ENCODE data around the gene SMYD5.

The SMYD5 gene

GRCh38 chr2:73237168-73237567, 23.1 kb downstream of the SMYD5 start:
- DNase-seq (ENCODE audit: insufficient read length, low spot score), result no peak
- no peak for FAIRE-seq
- TF ChIP-seq POLR2A (IDR thresholded peaks at IDR 0.05; ENCODE audit: low read depth, low read length), result no peak
- no peak for TF ChIP-seq SPI1 (IDR thresholded peaks at IDR 0.05; ENCODE audit: low read depth, low read length)
- no peak for TF ChIP-seq PAX5 (IDR thresholded peaks at IDR 0.05; ENCODE audit: insufficient read depth, low read length, severe bottlenecking)
- no peak for TF ChIP-seq TAF1 (IDR thresholded peaks at IDR 0.05; ENCODE audit: low read depth, low read length)

GRCh38 chr2:73238149-73238548, 24.1 kb downstream of the SMYD5 start:
- TF ChIP-seq POU2F2 (IDR thresholded peaks at IDR 0.05; ENCODE audit: low read depth, low read length) (no peak), POLR2AphosphoS5 (IDR thresholded peaks at IDR 0.05; ENCODE audit: low read depth, low read length) (no peak), TAF1 (IDR thresholded peaks at IDR 0.05; ENCODE audit: low read depth, low read length) (no peak), SPI1 (IDR thresholded peaks at IDR 0.05; ENCODE audit: low read depth, low read length) (no peak), PAX5 (IDR thresholded peaks at IDR 0.05; ENCODE audit: insufficient read depth, low read length, severe bottlenecking) (no peak), POLR2A (IDR thresholded peaks at IDR 0.05; ENCODE audit: low read depth, low read length) (no peak)
- no peak for DNase-seq (ENCODE audit: insufficient read length, low spot score)

DNA sequence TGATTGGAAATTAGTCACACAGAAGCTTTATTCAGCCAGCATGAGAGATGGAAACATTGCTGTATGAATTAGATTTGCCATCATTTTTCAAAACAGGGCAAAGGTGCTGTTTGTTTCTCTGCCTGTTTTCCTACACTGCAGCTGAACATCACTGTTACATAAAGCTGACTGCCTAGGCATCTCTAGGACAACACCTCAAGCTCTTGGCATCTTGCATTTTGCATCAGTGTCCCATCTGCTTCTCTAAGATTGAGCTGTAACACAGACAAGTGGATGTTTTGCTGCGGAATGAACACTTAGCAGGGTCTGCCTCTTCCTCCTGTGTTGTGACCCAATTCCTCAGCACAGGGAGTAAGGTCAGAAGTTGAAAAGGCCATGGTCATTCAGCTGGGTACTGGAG, 24.9 kb downstream of the SMYD5 start:
- TF ChIP-seq POLR2A (IDR thresholded peaks at IDR 0.05; ENCODE audit: low read depth, low read length) (no peak), POLR2AphosphoS5 (IDR thresholded peaks at IDR 0.05; ENCODE audit: low read depth, low read length) (no peak), TAF1 (IDR thresholded peaks at IDR 0.05; ENCODE audit: low read depth, low read length) (no peak), POU2F2 (IDR thresholded peaks at IDR 0.05; ENCODE audit: low read depth, low read length) (no peak), SPI1 (IDR thresholded peaks at IDR 0.05; ENCODE audit: low read depth, low read length) (no peak), PAX5 (IDR thresholded peaks at IDR 0.05; ENCODE audit: insufficient read depth, low read length, severe bottlenecking) (no peak)
- FAIRE-seq (no peak), DNase-seq (ENCODE audit: insufficient read length, low spot score) (no peak)

More at GRCh38 chr2:73238149-73238548, 24.1 kb downstream of the SMYD5 start:
- no peak for FAIRE-seq

- TF ChIP-seq POLR2A (IDR thresholded peaks at IDR 0.05; ENCODE audit: low read depth, low read length), result no peak
- TF ChIP-seq POU2F2 (IDR thresholded peaks at IDR 0.05; ENCODE audit: low read depth, low read length), result no peak
- no peak for TF ChIP-seq POLR2AphosphoS5 (IDR thresholded peaks at IDR 0.05; ENCODE audit: low read depth, low read length)
- TF ChIP-seq TAF1 (IDR thresholded peaks at IDR 0.05; ENCODE audit: low read depth, low read length), result no peak
- TF ChIP-seq PAX5 (IDR thresholded peaks at IDR 0.05; ENCODE audit: insufficient read depth, low read length, severe bottlenecking), result no peak
- no peak for TF ChIP-seq SPI1 (IDR thresholded peaks at IDR 0.05; ENCODE audit: low read depth, low read length)
- FAIRE-seq (no peak), DNase-seq (ENCODE audit: insufficient read length, low spot score) (no peak)
Measured at GRCh38 chr2:73239776-73240175, 25.7 kb downstream of the SMYD5 start.

DNA sequence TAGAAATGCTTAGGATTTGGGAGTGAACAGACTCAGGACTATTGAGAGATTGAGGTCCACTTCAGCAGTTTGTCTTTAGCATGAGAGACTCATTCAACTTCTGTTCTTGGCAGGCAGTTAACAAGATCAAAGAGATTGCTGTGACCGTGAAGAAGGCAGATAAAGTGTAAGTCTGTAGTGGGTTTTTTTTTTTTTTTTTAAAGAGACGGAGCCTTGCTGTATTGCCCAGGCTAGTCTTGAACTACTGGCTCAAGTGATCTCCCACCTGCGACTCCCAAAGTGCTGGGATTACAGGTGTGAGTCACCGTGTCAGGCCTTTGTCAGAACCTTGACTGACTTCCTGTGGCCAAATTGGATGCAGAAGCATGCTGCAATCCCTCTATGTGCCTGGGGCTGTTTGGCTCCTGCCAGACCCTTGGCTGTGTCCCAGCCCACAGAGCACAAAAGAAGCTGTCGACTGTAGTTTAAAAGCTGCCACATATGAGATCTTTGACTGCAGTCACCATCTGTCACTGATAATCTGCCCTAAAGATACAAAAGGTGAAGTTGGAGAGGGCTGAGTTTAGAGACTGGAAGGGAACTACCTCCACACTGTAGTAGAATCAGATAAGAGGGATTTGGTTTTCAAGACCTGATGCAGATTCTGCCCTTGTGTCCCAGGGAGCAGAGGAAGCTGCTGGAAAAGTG, 30.0 kb downstream of the SMYD5 start:
- TF ChIP-seq POU2F2 (IDR thresholded peaks at IDR 0.05; ENCODE audit: low read depth, low read length) (no peak), POLR2AphosphoS5 (IDR thresholded peaks at IDR 0.05; ENCODE audit: low read depth, low read length) (no peak), TAF1 (IDR thresholded peaks at IDR 0.05; ENCODE audit: low read depth, low read length) (no peak), PAX5 (IDR thresholded peaks at IDR 0.05; ENCODE audit: insufficient read depth, low read length, severe bottlenecking) (no peak), SPI1 (IDR thresholded peaks at IDR 0.05; ENCODE audit: low read depth, low read length) (no peak)
- FAIRE-seq (no peak), DNase-seq (ENCODE audit: insufficient read length, low spot score) (no peak)

DNA sequence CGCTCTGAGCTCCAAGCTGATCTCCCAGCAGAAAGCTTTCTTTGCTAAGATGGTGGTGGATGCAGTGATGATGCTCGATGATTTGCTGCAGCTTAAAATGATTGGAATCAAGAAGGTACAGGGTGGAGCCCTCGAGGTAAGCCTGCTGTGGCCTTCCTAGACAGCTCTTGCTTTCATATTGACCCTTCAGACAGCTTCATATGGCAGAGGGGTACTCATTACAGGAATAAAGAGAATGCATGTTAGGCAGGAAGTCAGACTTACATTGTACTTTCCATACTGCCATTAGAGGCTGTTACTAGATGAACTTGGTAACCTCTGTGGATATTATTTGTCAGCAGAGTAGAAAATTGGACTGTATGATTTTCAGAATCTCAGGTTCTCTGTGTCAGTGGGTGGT, 30.5 kb downstream of the SMYD5 start:
- DNase-seq (ENCODE audit: insufficient read length, low spot score) (no peak), FAIRE-seq (no peak)
- no peak for TF ChIP-seq POLR2A (IDR thresholded peaks at IDR 0.05; ENCODE audit: low read depth, low read length)

- no peak for DNase-seq (ENCODE audit: insufficient read length, low spot score)
- TF ChIP-seq POLR2AphosphoS5 (IDR thresholded peaks at IDR 0.05; ENCODE audit: low read depth, low read length) (no peak), PAX5 (IDR thresholded peaks at IDR 0.05; ENCODE audit: insufficient read depth, low read length, severe bottlenecking) (no peak), POLR2A (IDR thresholded peaks at IDR 0.05; ENCODE audit: low read depth, low read length) (no peak), POU2F2 (IDR thresholded peaks at IDR 0.05; ENCODE audit: low read depth, low read length) (no peak), TAF1 (IDR thresholded peaks at IDR 0.05; ENCODE audit: low read depth, low read length) (no peak), SPI1 (IDR thresholded peaks at IDR 0.05; ENCODE audit: low read depth, low read length) (no peak)
- FAIRE-seq, result no peak
Measured at GRCh38 chr2:73246850-73247249, 32.8 kb downstream of the SMYD5 start.

GRCh38 chr2:73249636-73250035, 35.6 kb downstream of the SMYD5 start:
- DNase-seq (ENCODE audit: insufficient read length, low spot score), result no peak
- TF ChIP-seq POU2F2 (IDR thresholded peaks at IDR 0.05; ENCODE audit: low read depth, low read length) (no peak), TAF1 (IDR thresholded peaks at IDR 0.05; ENCODE audit: low read depth, low read length) (no peak), POLR2A (IDR thresholded peaks at IDR 0.05; ENCODE audit: low read depth, low read length) (no peak), PAX5 (IDR thresholded peaks at IDR 0.05; ENCODE audit: insufficient read depth, low read length, severe bottlenecking) (no peak), SPI1 (IDR thresholded peaks at IDR 0.05; ENCODE audit: low read depth, low read length) (no peak), POLR2AphosphoS5 (IDR thresholded peaks at IDR 0.05; ENCODE audit: low read depth, low read length) (no peak)
- FAIRE-seq, result no peak

GRCh38 chr2:73250872-73251846, 37.1 kb downstream of the SMYD5 start:
- TF ChIP-seq PAX5 (IDR thresholded peaks at IDR 0.05; ENCODE audit: insufficient read depth, low read length, severe bottlenecking), result no peak
- no peak for TF ChIP-seq TAF1 (IDR thresholded peaks at IDR 0.05; ENCODE audit: low read depth, low read length)
- TF ChIP-seq POU2F2 (IDR thresholded peaks at IDR 0.05; ENCODE audit: low read depth, low read length), result no peak
- TF ChIP-seq POLR2A (IDR thresholded peaks at IDR 0.05; ENCODE audit: low read depth, low read length), result no peak
- TF ChIP-seq SPI1 (IDR thresholded peaks at IDR 0.05; ENCODE audit: low read depth, low read length), result no peak
- TF ChIP-seq POLR2AphosphoS5 (IDR thresholded peaks at IDR 0.05; ENCODE audit: low read depth, low read length), result no peak
- DNase-seq (ENCODE audit: insufficient read length, low spot score) (no peak), FAIRE-seq (no peak)
